ENCODE measurements around the gene ARHGEF5.
"Not testable (repeated sequence)": the region's sequence is repeated elsewhere in the genome, so short reads cannot be mapped to it uniquely, and the experiment has no call there.

ARHGEF5 gene

DNA sequence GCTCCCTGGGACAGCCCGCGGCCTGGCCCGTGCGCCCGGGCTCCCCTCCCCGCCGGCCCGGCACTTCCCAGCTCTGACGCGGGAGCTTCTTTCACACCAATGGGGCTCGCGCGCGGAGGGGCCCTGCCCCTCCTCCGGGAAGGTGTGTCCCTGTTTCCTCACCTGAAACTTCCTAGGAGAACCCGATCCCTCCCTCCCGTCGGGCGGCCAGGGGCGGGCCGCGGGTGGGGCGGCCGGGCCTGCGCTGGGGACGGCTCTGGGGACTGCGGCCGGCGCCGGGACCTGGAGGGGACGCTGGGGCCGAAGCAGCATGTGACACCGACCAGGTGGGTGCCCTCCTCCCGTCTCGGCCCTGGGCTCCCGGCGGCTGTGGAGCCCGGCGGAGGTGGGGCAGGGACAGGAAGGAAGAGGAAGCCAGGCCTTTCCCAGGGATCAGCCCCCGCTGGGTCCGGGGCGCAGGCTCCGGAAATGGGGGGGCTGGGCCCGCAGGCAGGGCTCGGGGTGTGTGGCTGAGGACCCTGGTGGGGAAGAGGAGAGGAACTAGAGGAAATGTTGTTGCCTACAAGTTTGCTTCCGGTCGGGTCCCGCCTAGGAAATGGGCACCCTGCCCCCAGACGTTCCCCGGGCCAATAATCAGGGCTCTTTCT, at the start of gene ARHGEF5:
Gene ARHGEF5 (plus strand): TSS at position 227 of the 647 bp plus-strand sequence. CDS start 7,268 bp downstream, outside the sequence.
- not testable (repeated sequence) for DNase-seq (ENCODE audit: low read depth)

DNA sequence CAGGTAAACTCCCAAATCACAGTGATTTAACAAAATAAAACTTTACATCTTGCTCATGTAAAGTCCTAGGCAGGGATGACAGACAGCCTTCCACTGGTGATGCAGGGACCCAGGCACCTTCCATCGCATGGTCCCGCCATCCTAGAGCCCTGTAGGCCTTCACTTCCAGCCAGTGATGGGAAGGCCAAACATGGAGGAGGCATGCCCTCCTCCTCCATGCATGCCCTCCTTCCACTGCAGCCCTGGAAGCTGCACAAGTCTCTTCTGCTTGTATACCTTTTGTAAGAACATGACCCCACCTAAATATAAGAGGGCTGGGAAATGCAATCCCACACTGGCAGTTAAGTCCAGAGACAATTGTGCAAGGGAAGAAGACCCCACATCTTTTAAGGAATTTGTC, 45.5 kb upstream of the ARHGEF5 start:
- not testable (repeated sequence) for DNase-seq (ENCODE audit: low read depth)

GRCh38 chr7:144311218-144311617, 44.0 kb upstream of the ARHGEF5 start:
- not testable (repeated sequence) for DNase-seq (ENCODE audit: low read depth)

GRCh38 chr7:144311872-144312469, 43.2 kb upstream of the ARHGEF5 start, which contains the start of gene OR2A1:
Gene OR2A1, plus strand, starts transcription at chr7:144312419. Its CDS starts 5,706 bp downstream, at chr7:144318125.
- not testable (repeated sequence) for DNase-seq (ENCODE audit: low read depth)

- not testable (repeated sequence) for DNase-seq (ENCODE audit: low read depth)
Measured at GRCh38 chr7:144317537-144317936, 37.7 kb upstream of the ARHGEF5 start.

GRCh38 chr7:144319547-144319946, 35.7 kb upstream of the ARHGEF5 start:
- not testable (repeated sequence) for DNase-seq (ENCODE audit: low read depth)

GRCh38 chr7:144321677-144322206, 33.5 kb upstream of the ARHGEF5 start:
- not testable (repeated sequence) for DNase-seq (ENCODE audit: low read depth)

DNA sequence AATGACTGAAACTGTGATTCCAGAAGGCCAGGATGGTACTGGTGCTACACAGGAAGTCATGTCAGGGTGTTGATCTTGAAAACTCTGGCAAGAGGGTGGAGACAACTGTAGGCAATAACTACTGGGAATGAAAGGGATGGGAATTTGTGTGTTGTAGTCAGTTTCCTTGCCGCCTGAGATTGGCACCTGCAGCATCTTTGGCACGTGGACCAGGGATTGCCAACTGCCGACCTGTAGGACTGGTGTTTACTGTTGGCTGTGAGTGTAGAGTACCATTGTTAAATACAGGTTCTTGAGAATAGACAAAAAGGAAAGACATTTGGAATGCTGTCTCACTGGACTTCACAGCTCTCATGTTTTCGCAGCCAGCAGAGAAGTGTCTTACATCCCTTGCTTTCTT, 31.8 kb upstream of the ARHGEF5 start:
- not testable (repeated sequence) for DNase-seq (ENCODE audit: low read depth)

- DNase-seq (ENCODE audit: low read depth) = not testable (repeated sequence)
Measured at GRCh38 chr7:144325868-144326267, 29.3 kb upstream of the ARHGEF5 start.

DNA sequence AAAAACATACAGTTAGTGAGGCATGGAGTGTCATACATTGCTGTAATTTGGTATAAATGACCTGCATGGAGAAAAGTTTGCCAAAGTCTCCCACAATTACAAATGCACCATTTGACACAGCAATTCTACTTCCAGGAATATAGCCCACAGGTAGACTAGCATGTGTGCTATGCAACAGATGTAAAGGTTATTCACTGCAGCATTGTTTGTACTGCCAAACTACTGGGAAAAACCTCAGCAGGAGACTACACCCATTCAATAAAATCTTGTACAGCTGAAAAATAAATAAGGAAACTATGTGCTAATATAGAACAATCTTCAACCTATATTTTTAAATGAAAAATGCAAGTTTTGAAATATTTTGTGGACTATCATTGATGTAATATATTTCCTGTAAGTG, 25.2 kb upstream of the ARHGEF5 start:
- not testable (repeated sequence) for DNase-seq (ENCODE audit: low read depth)

DNA sequence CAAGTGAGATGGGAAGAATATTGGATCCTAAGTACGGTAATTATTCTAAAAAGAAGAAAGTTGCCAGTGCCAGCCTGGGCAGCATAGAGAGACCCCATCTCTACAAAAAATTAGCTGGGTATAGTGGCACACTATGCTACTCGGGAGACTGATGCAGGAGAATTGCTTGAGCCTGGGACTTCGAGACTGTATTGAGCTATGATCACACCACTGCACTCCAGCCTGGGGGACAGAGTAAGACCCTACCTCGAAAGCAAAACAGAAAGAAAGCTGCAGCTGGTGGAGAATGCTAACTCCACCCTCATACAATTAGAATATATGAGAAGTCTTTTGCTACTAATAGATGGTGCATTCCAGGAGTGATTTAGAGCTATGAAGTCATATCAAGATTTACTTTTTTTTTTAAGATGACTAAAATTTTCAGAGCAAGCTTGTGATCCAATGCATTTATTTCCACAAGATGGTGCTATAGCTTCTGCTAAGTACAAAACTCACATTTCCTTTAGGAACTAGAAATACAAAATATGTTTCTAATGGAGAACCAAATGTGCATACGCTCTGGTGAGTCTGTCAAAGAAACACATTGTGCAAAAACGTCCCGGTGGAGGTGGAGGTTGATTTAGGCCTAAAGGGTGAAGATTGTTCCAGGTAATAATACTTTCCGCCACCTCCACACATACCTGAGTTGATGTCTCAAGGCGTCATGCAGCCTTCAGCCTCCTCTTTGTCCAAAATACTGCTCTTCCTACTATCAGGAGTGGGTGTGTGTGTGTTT, 23.8 kb upstream of the ARHGEF5 start:
- not testable (repeated sequence) for DNase-seq (ENCODE audit: low read depth)

DNA sequence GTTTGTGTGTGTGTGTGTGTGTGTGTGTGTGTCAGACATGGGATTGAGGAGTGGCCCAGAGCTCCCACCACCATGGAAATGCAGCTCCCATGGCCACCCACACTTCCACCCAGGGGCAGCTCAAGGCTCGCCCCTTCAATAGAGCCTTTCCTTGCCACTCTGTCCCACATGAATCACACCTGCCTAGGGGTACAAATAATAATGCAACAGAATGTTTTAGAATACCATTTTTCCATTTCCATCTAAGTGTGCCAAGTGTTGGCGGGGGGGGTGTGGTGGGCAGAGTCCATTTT, 23.3 kb upstream of the ARHGEF5 start:
- not testable (repeated sequence) for DNase-seq (ENCODE audit: low read depth)

DNA sequence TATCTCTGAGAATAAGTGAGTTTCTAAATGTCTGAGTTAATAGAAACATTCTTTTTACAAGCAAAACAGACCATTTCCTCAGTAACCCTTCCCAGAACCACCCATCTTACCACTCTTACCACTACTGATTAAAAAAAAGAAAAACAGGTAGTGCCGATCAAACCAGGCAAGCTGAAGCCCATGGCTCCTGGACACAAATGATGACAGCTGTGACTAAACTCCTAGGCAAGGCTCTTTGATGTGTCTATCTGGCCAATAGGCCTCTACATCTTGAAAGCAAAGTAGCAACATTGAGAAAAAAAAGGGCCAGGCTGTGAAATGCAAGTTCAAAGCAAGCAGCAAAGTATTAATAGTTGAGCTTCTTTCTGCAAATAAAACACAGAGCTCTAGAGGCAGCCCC, 6.6 kb upstream of the ARHGEF5 start:
- not testable (repeated sequence) for DNase-seq (ENCODE audit: low read depth)

DNA sequence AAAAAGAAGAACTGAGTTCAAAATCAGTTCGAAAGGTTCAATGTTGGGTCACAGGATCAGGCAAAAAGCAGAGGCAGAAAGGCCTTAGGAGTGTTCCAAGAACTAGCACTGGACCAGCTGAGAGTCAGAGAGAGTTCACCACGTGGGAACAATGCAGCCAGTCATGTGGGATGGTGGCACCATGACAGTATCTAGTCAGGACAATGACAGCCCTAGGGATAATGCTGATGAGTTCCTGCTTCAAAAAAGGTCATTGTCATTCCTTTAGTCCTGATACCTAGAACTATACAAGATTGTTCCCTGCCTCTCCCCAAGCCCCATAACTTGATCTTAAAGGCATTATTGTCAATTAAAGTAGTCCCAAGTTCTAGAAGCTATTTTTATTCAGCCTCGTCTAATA, 3.5 kb upstream of the ARHGEF5 start:
- not testable (repeated sequence) for DNase-seq (ENCODE audit: low read depth)

- DNase-seq (ENCODE audit: low read depth) = not testable (repeated sequence)
Measured at GRCh38 chr7:144356185-144356584, 983 bp downstream of the ARHGEF5 start.

- DNase-seq (ENCODE audit: low read depth) = not testable (repeated sequence)
Measured at GRCh38 chr7:144356860-144357259, 1.7 kb downstream of the ARHGEF5 start.

GRCh38 chr7:144362061-144362460, 6.9 kb downstream of the ARHGEF5 start:
- not testable (repeated sequence) for DNase-seq (ENCODE audit: low read depth)

DNA sequence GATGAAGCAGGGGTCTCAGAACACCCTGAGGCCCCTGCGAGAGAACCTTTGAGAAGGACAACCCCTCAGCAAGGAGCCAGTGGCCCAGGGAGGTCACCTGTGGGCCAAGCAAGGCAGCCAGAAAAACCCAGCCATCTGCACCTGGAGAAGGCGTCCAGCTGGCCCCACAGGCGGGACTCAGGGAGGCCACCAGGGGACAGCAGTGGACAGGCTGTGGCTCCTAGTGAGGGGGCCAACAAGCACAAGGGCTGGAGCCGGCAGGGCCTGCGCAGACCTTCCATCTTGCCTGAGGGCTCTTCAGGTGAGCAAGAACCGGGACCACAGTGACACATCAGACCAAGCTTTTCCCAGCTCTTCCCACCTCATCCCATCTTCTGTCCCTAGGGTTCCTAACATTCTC, 10.3 kb downstream of the ARHGEF5 start:
- DNase-seq (ENCODE audit: low read depth) = not testable (repeated sequence)

DNA sequence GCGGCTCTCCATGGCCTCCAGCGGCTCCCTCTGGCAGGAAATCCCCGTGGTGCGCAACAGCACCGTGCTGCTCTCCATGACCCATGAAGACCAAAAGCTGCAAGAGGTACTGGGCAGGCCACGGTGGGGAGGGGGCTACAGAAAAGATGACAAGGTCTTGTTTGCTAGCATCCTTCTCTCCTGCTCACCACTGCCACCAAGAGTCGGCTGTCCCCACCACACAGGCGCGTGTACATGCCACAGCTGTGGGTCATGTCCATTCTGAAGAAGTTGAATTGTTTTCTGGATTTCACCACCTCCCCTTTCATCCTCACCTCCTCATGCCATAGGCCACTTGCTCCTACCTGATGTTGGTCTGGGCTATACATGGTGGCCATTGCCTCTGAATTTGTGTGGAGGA, 12.0 kb downstream of the ARHGEF5 start:
- not testable (repeated sequence) for DNase-seq (ENCODE audit: low read depth)

GRCh38 chr7:144369221-144369620, 14.0 kb downstream of the ARHGEF5 start:
- DNase-seq (ENCODE audit: low read depth) = not testable (repeated sequence)

GRCh38 chr7:144378651-144379050, 23.4 kb downstream of the ARHGEF5 start:
- DNase-seq (ENCODE audit: low read depth) = no peak

GRCh38 chr7:144379776-144380384, 24.7 kb downstream of the ARHGEF5 start:
- DNase-seq (ENCODE audit: low read depth) = no peak

Measured in EH (cell line).